Osteocyte (in vitro differentiated cells): ENCODE measurements around the gene UGT2A1. TPM values are rescaled to one million over a fixed set of nuclear protein-coding genes. Genes with fewer than 3 reads are reported as not detected.

Experiments
- DNase-seq: peaks from one replicate; pipeline ENCODE4 v3.0.0; 2021; ENCODE audit warnings: mixed read lengths; ENCODE audit not compliant: unreplicated experiment; ENCODE audit errors: extremely low spot score
- H3K27ac Mint-ChIP-seq: one replicate; pipeline ENCODE4 v1.8.0; 2021; ENCODE audit warnings: mild to moderate bottlenecking, mixed read lengths; ENCODE audit not compliant: unreplicated experiment
- H3K27me3 Mint-ChIP-seq: one replicate; pipeline ENCODE4 v1.8.0; 2021; ENCODE audit warnings: mixed read lengths; ENCODE audit not compliant: unreplicated experiment
- H3K36me3 Mint-ChIP-seq: one replicate; pipeline ENCODE4 v1.8.0; 2021; ENCODE audit warnings: mixed read lengths; ENCODE audit not compliant: unreplicated experiment
- H3K4me1 Mint-ChIP-seq: one replicate; pipeline ENCODE4 v1.8.0; 2021; ENCODE audit warnings: mixed read lengths; ENCODE audit not compliant: unreplicated experiment
- H3K4me3 Mint-ChIP-seq: one replicate; pipeline ENCODE4 v1.8.0; 2021; ENCODE audit warnings: mild to moderate bottlenecking, moderate library complexity, mixed read lengths; ENCODE audit not compliant: unreplicated experiment
- H3K9me3 Mint-ChIP-seq: one replicate; pipeline ENCODE4 v1.8.0; 2021; ENCODE audit warnings: mixed read lengths; ENCODE audit not compliant: unreplicated experiment
- total RNA-seq: library from RNA; stranded (reverse); gene quantifications from 2 replicates; pipeline ENCODE4 v1.2.1, GENCODE V29; 2021
- TF ChIP-seq, protein P1 (sequence below): fragments of 200-600 bp; sonication (generic); IDR thresholded peaks from 2 replicates; pipeline ENCODE4 v1.5.0; 2021; ENCODE audit warnings: antibody characterized with exemption, mild to moderate bottlenecking, moderate library complexity

Gene UGT2A1
- total RNA-seq, 1 donor from 2014 or later = not detected

DNA sequence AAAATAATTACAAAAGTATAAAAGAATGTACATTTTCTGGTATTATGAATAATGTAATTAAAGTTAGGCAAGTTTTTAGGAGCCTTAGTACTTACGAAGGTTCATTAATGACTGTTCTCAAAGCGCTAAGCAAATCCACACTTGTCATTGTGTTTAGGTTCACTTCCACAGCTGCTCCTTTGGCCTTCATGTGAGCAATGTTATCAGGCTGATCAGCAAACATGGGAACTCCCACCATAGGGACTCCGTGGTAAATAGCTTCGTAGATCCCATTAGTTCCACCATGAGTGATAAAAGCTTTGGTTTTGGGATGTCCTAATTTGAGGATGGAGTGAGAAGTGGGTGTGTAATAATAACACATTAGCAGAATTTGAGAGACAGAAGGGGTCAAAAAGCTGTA, 58.7 kb downstream of the UGT2A1 start:
- H3K27ac Mint-ChIP-seq = no peak overlapping the region
- no peaks in the 10 kb centered on the region for H3K4me1 Mint-ChIP-seq
- peaks cover 2% of the 10 kb centered on the region for H3K27me3 Mint-ChIP-seq
- no peaks in the 10 kb centered on the region for H3K9me3 Mint-ChIP-seq
- no peak for DNase-seq
- no peaks in the 10 kb centered on the region for H3K36me3 Mint-ChIP-seq
- no peak overlapping the region for H3K4me3 Mint-ChIP-seq
- TF ChIP-seq, protein P1, sequence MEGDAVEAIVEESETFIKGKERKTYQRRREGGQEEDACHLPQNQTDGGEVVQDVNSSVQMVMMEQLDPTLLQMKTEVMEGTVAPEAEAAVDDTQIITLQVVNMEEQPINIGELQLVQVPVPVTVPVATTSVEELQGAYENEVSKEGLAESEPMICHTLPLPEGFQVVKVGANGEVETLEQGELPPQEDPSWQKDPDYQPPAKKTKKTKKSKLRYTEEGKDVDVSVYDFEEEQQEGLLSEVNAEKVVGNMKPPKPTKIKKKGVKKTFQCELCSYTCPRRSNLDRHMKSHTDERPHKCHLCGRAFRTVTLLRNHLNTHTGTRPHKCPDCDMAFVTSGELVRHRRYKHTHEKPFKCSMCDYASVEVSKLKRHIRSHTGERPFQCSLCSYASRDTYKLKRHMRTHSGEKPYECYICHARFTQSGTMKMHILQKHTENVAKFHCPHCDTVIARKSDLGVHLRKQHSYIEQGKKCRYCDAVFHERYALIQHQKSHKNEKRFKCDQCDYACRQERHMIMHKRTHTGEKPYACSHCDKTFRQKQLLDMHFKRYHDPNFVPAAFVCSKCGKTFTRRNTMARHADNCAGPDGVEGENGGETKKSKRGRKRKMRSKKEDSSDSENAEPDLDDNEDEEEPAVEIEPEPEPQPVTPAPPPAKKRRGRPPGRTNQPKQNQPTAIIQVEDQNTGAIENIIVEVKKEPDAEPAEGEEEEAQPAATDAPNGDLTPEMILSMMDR = no peak

DNA sequence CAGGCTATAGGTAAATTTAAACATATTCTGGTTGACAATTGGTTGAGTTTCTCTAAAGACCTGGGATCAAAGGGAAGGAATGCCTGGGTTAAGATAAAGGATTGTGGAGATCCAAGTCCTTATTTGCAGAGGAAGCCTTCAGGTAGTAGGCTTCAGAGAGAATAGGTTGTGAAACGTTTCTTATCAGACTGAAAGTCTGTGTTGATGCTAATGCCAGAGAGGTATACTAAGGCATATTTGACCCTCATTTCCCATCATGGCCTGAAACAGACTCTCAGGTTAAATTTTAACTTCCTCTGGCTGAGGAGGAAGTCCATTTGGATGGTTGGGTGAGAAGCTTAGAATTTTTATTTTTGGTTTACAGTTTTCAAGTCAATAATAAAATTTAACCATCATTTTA, 61.7 kb downstream of the UGT2A1 start:
- TF ChIP-seq, protein P1 = no peak
- Mint-ChIP-seq H3K27me3 (peaks cover 2% of the 10 kb centered on the region), H3K27ac (no peak overlapping the region), H3K4me3 (no peak overlapping the region), H3K9me3 (peaks cover 3% of the 10 kb centered on the region), H3K4me1 (no peaks in the 10 kb centered on the region), H3K36me3 (no peaks in the 10 kb centered on the region)
- DNase-seq = no peak

DNA sequence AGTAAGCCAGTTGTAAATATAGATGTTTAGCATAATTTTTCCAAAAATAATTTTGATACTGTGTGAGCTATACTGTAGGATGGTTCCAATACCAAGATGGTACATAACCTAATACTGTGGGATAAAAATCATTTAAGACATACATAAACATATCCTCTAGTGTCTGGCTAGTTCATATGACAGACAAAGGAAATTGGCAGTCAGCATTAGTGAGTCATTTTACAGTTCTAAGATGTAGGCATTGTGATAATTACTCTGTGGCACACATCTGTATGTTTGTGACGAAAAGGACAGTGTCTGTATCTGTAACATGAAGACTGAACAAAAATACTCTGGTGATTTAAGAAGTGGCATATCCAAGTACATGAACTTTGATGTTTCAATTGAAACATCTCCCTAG, 63.2 kb downstream of the UGT2A1 start:
- peaks cover 3% of the 10 kb centered on the region for H3K9me3 Mint-ChIP-seq
- TF ChIP-seq, protein P1 = no peak
- H3K27me3 Mint-ChIP-seq = no peaks in the 10 kb centered on the region
- no peak overlapping the region for H3K4me3 Mint-ChIP-seq
- no peak for DNase-seq
- H3K4me1 Mint-ChIP-seq = no peaks in the 10 kb centered on the region
- no peaks in the 10 kb centered on the region for H3K36me3 Mint-ChIP-seq
- H3K27ac Mint-ChIP-seq = no peak overlapping the region

DNA sequence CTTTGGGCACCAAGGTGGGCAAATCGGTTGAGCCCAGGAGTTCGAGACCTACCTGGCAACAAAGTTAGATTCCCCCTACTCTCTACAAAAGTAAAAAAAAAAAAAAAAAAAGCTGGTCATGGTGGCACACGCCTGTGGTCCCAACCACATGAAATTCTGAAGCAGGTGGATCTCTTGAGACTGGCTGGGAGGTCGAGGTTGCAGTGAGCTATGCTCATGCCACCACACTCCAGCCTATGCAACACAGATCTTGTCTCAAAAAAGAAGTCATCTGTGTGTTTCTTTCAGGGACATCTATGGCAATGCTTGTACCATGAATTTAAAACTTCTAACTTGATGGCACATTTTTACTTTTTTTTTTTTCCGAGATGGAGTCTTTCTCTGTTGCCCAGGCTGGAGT, 68.9 kb downstream of the UGT2A1 start:
- no peak for DNase-seq
- Mint-ChIP-seq H3K4me3 (no peak overlapping the region), H3K9me3 (peaks cover 3% of the 10 kb centered on the region), H3K36me3 (no peaks in the 10 kb centered on the region), H3K27me3 (peaks cover 10% of the 10 kb centered on the region), H3K27ac (no peak overlapping the region), H3K4me1 (no peaks in the 10 kb centered on the region)
- TF ChIP-seq, protein P1 = no peak

DNA sequence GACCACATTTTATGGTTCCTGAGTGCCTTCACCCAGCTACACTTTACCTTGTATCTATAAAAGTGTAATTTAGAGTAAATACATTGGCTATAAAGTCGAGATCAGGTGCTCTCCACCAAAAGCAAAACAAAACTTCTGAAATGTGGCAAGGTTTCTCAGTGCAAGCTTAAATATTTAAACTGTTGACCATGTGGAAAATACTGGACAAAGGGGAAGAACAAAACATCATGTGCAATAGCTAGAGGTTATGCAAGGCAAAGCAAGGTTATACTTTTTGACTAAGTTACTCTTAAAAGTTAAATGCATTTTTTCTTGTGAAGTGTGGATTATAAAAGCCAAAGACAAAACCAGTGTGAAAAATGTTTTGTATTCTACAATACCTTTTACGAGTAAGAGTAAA, 69.5 kb downstream of the UGT2A1 start:
- no peak overlapping the region for H3K27ac Mint-ChIP-seq
- no peaks in the 10 kb centered on the region for H3K36me3 Mint-ChIP-seq
- peaks cover 3% of the 10 kb centered on the region for H3K9me3 Mint-ChIP-seq
- H3K4me3 Mint-ChIP-seq = no peak overlapping the region
- peaks cover 10% of the 10 kb centered on the region for H3K27me3 Mint-ChIP-seq
- H3K4me1 Mint-ChIP-seq = no peaks in the 10 kb centered on the region
- TF ChIP-seq, protein P1 = no peak
- no peak for DNase-seq
